Measurements from ENCODE around the gene ADAP1.

The ADAP1 gene

GRCh38 chr7:968205-969105 is 14.0 kb upstream of the ADAP1 start:
- no CpG with 5 or more reads among the region's 24 CpGs for WGBS (ENCODE audit: extremely low coverage, insufficient coverage, insufficient read length)
- H2BK12ac ChIP-seq (ENCODE audit: low read length), result no peak overlapping the region
- no peak overlapping the region for H3K27ac ChIP-seq (ENCODE audit: low read depth, low read length)
- H3K4me1 ChIP-seq (ENCODE audit: control insufficient read depth in 1 of 2, insufficient read depth in 2 of 2, low read length in 2 of 2), result peaks cover 0 to 2% of the 10 kb centered on the region in 2 experiments
- H3K79me1 ChIP-seq (ENCODE audit: low read length), result no peaks in the 10 kb centered on the region
- H2BK120ac ChIP-seq (ENCODE audit: insufficient read depth, low read length, poor library complexity), result no peak overlapping the region
- H3K79me2 ChIP-seq (ENCODE audit: control insufficient read depth, insufficient read depth, low read length, poor library complexity), result no peaks in the 10 kb centered on the region
- H2AK5ac ChIP-seq (ENCODE audit: low read length), result no peak overlapping the region
- no peak overlapping the region for H3K18ac ChIP-seq (ENCODE audit: low read length)
- no peak overlapping the region for H3K4ac ChIP-seq (ENCODE audit: low read depth, low read length)
- DNase-seq, result no peak
- H3K9ac ChIP-seq (ENCODE audit: low read length), result no peak overlapping the region
- no peak overlapping the region for H3K4me3 ChIP-seq (ENCODE audit: low read depth, low read length)
- H3K23ac ChIP-seq (ENCODE audit: low read length), result no peak overlapping the region
- H3K4me2 ChIP-seq (ENCODE audit: low read length), result no peak overlapping the region
- H3K14ac ChIP-seq (ENCODE audit: low read length), result no peak overlapping the region
- no peak overlapping the region for H4K8ac ChIP-seq (ENCODE audit: low read depth, low read length)
- H4K12ac ChIP-seq (ENCODE audit: low read depth, low read length), result no peak overlapping the region
- H2BK5ac ChIP-seq (ENCODE audit: low read depth, low read length, poor library complexity), result no peak overlapping the region
- no peaks in the 10 kb centered on the region for H3K27me3 ChIP-seq (ENCODE audit: insufficient read depth, low read length)
- no peak overlapping the region for H4K91ac ChIP-seq (ENCODE audit: low read depth, low read length)
- peaks cover 49 to 54% of the 10 kb centered on the region in 2 experiments for H3K36me3 ChIP-seq (ENCODE audit: control insufficient read depth in 1 of 2, insufficient read depth in 2 of 2, low read length in 2 of 2)
- H2AFZ ChIP-seq (ENCODE audit: insufficient read depth, low read length, poor library complexity), result no peak overlapping the region
- no peaks in the 10 kb centered on the region for H3K9me3 ChIP-seq (ENCODE audit: insufficient read depth, low read depth, low read length)

GRCh38 chr7:967361-968082 is 13.0 kb upstream of the ADAP1 start:
- no peak overlapping the region for H3K14ac ChIP-seq (ENCODE audit: low read length)
- no peaks in the 10 kb centered on the region for H3K27me3 ChIP-seq (ENCODE audit: insufficient read depth, low read length)
- no peak overlapping the region for H2BK5ac ChIP-seq (ENCODE audit: low read depth, low read length, poor library complexity)
- H4K12ac ChIP-seq (ENCODE audit: low read depth, low read length), result no peak overlapping the region
- no peak overlapping the region for H3K27ac ChIP-seq (ENCODE audit: low read depth, low read length)
- H2BK12ac ChIP-seq (ENCODE audit: low read length), result no peak overlapping the region
- no peak overlapping the region for H2AK5ac ChIP-seq (ENCODE audit: low read length)
- no peak overlapping the region for H3K4me2 ChIP-seq (ENCODE audit: low read length)
- no peak overlapping the region for H2AFZ ChIP-seq (ENCODE audit: insufficient read depth, low read length, poor library complexity)
- H3K4me3 ChIP-seq (ENCODE audit: low read depth, low read length), result no peak overlapping the region
- no peaks in the 10 kb centered on the region for H3K79me1 ChIP-seq (ENCODE audit: low read length)
- H3K4me1 ChIP-seq (ENCODE audit: control insufficient read depth in 1 of 2, insufficient read depth in 2 of 2, low read length in 2 of 2), result peaks cover 0 to 2% of the 10 kb centered on the region in 2 experiments
- H3K4ac ChIP-seq (ENCODE audit: low read depth, low read length), result no peak overlapping the region
- no peak overlapping the region for H3K23ac ChIP-seq (ENCODE audit: low read length)
- H3K9ac ChIP-seq (ENCODE audit: low read length), result no peak overlapping the region
- no peak overlapping the region for H4K8ac ChIP-seq (ENCODE audit: low read depth, low read length)
- no CpG with 5 or more reads among the region's 39 CpGs for WGBS (ENCODE audit: extremely low coverage, insufficient coverage, insufficient read length)
- no peaks in the 10 kb centered on the region for H3K9me3 ChIP-seq (ENCODE audit: insufficient read depth, low read depth, low read length)
- DNase-seq, result no peak
- H4K91ac ChIP-seq (ENCODE audit: low read depth, low read length), result no peak overlapping the region
- peaks cover 46% of the 10 kb centered on the region in 2 experiments for H3K36me3 ChIP-seq (ENCODE audit: control insufficient read depth in 1 of 2, insufficient read depth in 2 of 2, low read length in 2 of 2)
- no peaks in the 10 kb centered on the region for H3K79me2 ChIP-seq (ENCODE audit: control insufficient read depth, insufficient read depth, low read length, poor library complexity)
- no peak overlapping the region for H2BK120ac ChIP-seq (ENCODE audit: insufficient read depth, low read length, poor library complexity)
- no peak overlapping the region for H3K18ac ChIP-seq (ENCODE audit: low read length)

GRCh38 chr7:966291-967069 is 12.0 kb upstream of the ADAP1 start:
- H3K79me1 ChIP-seq (ENCODE audit: low read length), result no peaks in the 10 kb centered on the region
- no peak overlapping the region for H2BK5ac ChIP-seq (ENCODE audit: low read depth, low read length, poor library complexity)
- no peak overlapping the region for H3K4me3 ChIP-seq (ENCODE audit: low read depth, low read length)
- no peak overlapping the region for H2AK5ac ChIP-seq (ENCODE audit: low read length)
- no peak overlapping the region for H2BK12ac ChIP-seq (ENCODE audit: low read length)
- no peaks in the 10 kb centered on the region for H3K27me3 ChIP-seq (ENCODE audit: insufficient read depth, low read length)
- H3K4me1 ChIP-seq (ENCODE audit: control insufficient read depth in 1 of 2, insufficient read depth in 2 of 2, low read length in 2 of 2), result peaks cover 0 to 2% of the 10 kb centered on the region in 2 experiments
- no peak overlapping the region for H3K23ac ChIP-seq (ENCODE audit: low read length)
- no peaks in the 10 kb centered on the region for H3K9me3 ChIP-seq (ENCODE audit: insufficient read depth, low read depth, low read length)
- H2AFZ ChIP-seq (ENCODE audit: insufficient read depth, low read length, poor library complexity), result no peak overlapping the region
- no peak overlapping the region for H2BK120ac ChIP-seq (ENCODE audit: insufficient read depth, low read length, poor library complexity)
- no peak for DNase-seq
- no peak overlapping the region for H4K12ac ChIP-seq (ENCODE audit: low read depth, low read length)
- H3K4me2 ChIP-seq (ENCODE audit: low read length), result no peak overlapping the region
- no peak overlapping the region for H4K91ac ChIP-seq (ENCODE audit: low read depth, low read length)
- peaks cover 38 to 41% of the 10 kb centered on the region in 2 experiments for H3K36me3 ChIP-seq (ENCODE audit: control insufficient read depth in 1 of 2, insufficient read depth in 2 of 2, low read length in 2 of 2)
- H3K79me2 ChIP-seq (ENCODE audit: control insufficient read depth, insufficient read depth, low read length, poor library complexity), result no peaks in the 10 kb centered on the region
- no peak overlapping the region for H3K27ac ChIP-seq (ENCODE audit: low read depth, low read length)
- no peak overlapping the region for H4K8ac ChIP-seq (ENCODE audit: low read depth, low read length)
- no peak overlapping the region for H3K4ac ChIP-seq (ENCODE audit: low read depth, low read length)
- H3K14ac ChIP-seq (ENCODE audit: low read length), result no peak overlapping the region
- no CpG with 5 or more reads among the region's 22 CpGs for WGBS (ENCODE audit: extremely low coverage, insufficient coverage, insufficient read length)
- H3K9ac ChIP-seq (ENCODE audit: low read length), result no peak overlapping the region
- H3K18ac ChIP-seq (ENCODE audit: low read length), result no peak overlapping the region
